KMS-11 (cell line): ENCODE measurements around the gene FBXW8.

Experiments used
- H2AFZ ChIP-seq: fragments of 200-600 bp; sonication (generic); 2 replicates; pipeline ENCODE4 v1.6.1; 2016; ENCODE audit warnings: antibody characterized with exemption, mixed run types, low read depth
- H3K27ac ChIP-seq: fragments of 200-600 bp; sonication (generic); 2 replicates; pipeline ENCODE4 v1.6.1; 2016; ENCODE audit warnings: mild to moderate bottlenecking, mixed run types
- H3K27me3 ChIP-seq: fragments of 200-600 bp; sonication (generic); 2 replicates; pipeline ENCODE4 v1.6.1; 2017; ENCODE audit warnings: mild to moderate bottlenecking, low read depth, mixed run types, moderate library complexity; ENCODE audit not compliant: insufficient read depth
- H3K36me3 ChIP-seq: fragments of 200-600 bp; sonication (generic); 2 replicates; pipeline ENCODE4 v1.6.1; 2017; ENCODE audit warnings: mild to moderate bottlenecking, mixed run types; ENCODE audit not compliant: insufficient read depth
- H3K4me1 ChIP-seq: fragments of 200-600 bp; sonication (generic); 2 replicates; pipeline ENCODE4 v1.6.1; 2016; ENCODE audit warnings: mild to moderate bottlenecking, low read depth, mixed run types; ENCODE audit not compliant: poor library complexity, severe bottlenecking
- H3K4me2 ChIP-seq: fragments of 200-600 bp; sonication (generic); 2 replicates; pipeline ENCODE4 v1.7.0; 2016; ENCODE audit warnings: mild to moderate bottlenecking, mixed run types
- H3K4me3 ChIP-seq: fragments of 200-600 bp; sonication (generic); IDR thresholded peaks from 2 replicates; pipeline ENCODE4 v1.6.1; 2017; ENCODE audit warnings: low read depth, low read length, mixed read lengths; ENCODE audit not compliant: insufficient read depth
- H3K79me2 ChIP-seq: fragments of 200-600 bp; sonication (generic); 2 replicates; pipeline ENCODE4 v1.6.1; 2016; ENCODE audit warnings: low read depth, mixed run types; ENCODE audit not compliant: insufficient read depth
- H3K9ac ChIP-seq: fragments of 200-600 bp; sonication (generic); 2 replicates; pipeline ENCODE4 v1.6.1; 2016; ENCODE audit warnings: mild to moderate bottlenecking, mixed run types
- H4K20me1 ChIP-seq: fragments of 200-600 bp; sonication (generic); 2 replicates; pipeline ENCODE4 v1.6.1; 2016; ENCODE audit warnings: mild to moderate bottlenecking, mixed run types; ENCODE audit not compliant: insufficient read depth
- CTCF ChIP-seq: fragments of 200-600 bp; sonication (generic); conservative IDR thresholded peaks from 2 replicates; pipeline ENCODE4 v1.6.1; 2017; ENCODE audit warnings: low read depth, mild to moderate bottlenecking, antibody characterized with exemption, low read length, moderate library complexity, mixed read lengths

Gene FBXW8

GRCh38 chr12:116990329-116990728 is 79.6 kb downstream of the FBXW8 start:
- TF ChIP-seq CTCF = no peak
- no peaks in the 10 kb centered on the region for H3K4me1 ChIP-seq

GRCh38 chr12:116990971-116991966 is 80.5 kb downstream of the FBXW8 start:
- Histone ChIP-seq H3K27me3 (no peaks in the 10 kb centered on the region), H3K9ac (no peak overlapping the region), H3K79me2 (no peaks in the 10 kb centered on the region), H3K4me2 (no peak overlapping the region), H4K20me1 (no peaks in the 10 kb centered on the region), H3K27ac (no peak overlapping the region), H3K4me3 (no peak overlapping the region), H3K4me1 (no peaks in the 10 kb centered on the region), H3K36me3 (no peaks in the 10 kb centered on the region), H2AFZ (no peak overlapping the region)
- TF ChIP-seq CTCF = no peak

More at GRCh38 chr12:116990329-116990728, 79.6 kb downstream of the FBXW8 start:
- Histone ChIP-seq H3K27ac (no peak overlapping the region), H4K20me1 (no peaks in the 10 kb centered on the region), H3K4me2 (no peak overlapping the region), H3K4me3 (no peak overlapping the region), H3K36me3 (no peaks in the 10 kb centered on the region), H3K27me3 (no peaks in the 10 kb centered on the region), H3K9ac (no peak overlapping the region), H2AFZ (no peak overlapping the region), H3K79me2 (no peaks in the 10 kb centered on the region)

- no peak overlapping the region for H3K4me2 ChIP-seq
- no peaks in the 10 kb centered on the region for H4K20me1 ChIP-seq
- no peaks in the 10 kb centered on the region for H3K36me3 ChIP-seq
These were observed 85.3 kb downstream of the FBXW8 start for GRCh38 chr12:116996093-116996492.

GRCh38 chr12:116996621-116997020 is 85.9 kb downstream of the FBXW8 start:
- Histone ChIP-seq H3K4me3 (no peak overlapping the region), H3K27me3 (no peaks in the 10 kb centered on the region), H4K20me1 (no peaks in the 10 kb centered on the region), H3K4me1 (no peaks in the 10 kb centered on the region), H3K4me2 (no peak overlapping the region), H3K79me2 (no peaks in the 10 kb centered on the region), H3K27ac (no peak overlapping the region), H3K9ac (no peak overlapping the region), H3K36me3 (no peaks in the 10 kb centered on the region), H2AFZ (no peak overlapping the region)
- no peak for TF ChIP-seq CTCF

More at GRCh38 chr12:116996093-116996492, 85.3 kb downstream of the FBXW8 start:
- Histone ChIP-seq H3K27ac (no peak overlapping the region), H3K79me2 (no peaks in the 10 kb centered on the region), H3K4me3 (no peak overlapping the region), H3K9ac (no peak overlapping the region), H2AFZ (no peak overlapping the region), H3K27me3 (no peaks in the 10 kb centered on the region), H3K4me1 (no peaks in the 10 kb centered on the region)
- TF ChIP-seq CTCF = no peak
